GM19193 (cell line): ENCODE data around the gene COG2.

Source experiments
- POLR2A ChIP-seq: IDR thresholded peaks from 4 replicates; pipeline ENCODE4 v1.6.1; 2011; ENCODE audit not compliant: insufficient read depth, insufficient read length; ENCODE audit errors: extremely low read depth

The COG2 gene

GRCh38 chr1:230706020-230706699 is 63.9 kb downstream of the COG2 start:
- TF ChIP-seq POLR2A, result no peak

- TF ChIP-seq POLR2A, result no peak
Observed at GRCh38 chr1:230706887-230707731, 64.8 kb downstream of the COG2 start.

- TF ChIP-seq POLR2A, result no peak
Observed at GRCh38 chr1:230707732-230708630, 65.7 kb downstream of the COG2 start.

GRCh38 chr1:230708631-230709580 is 66.6 kb downstream of the COG2 start:
- TF ChIP-seq POLR2A, result no peak

- no peak for TF ChIP-seq POLR2A
Observed at GRCh38 chr1:230709619-230710542, 67.6 kb downstream of the COG2 start.

- TF ChIP-seq POLR2A, result no peak
Observed at GRCh38 chr1:230710543-230710904, 68.2 kb downstream of the COG2 start.

- no peak for TF ChIP-seq POLR2A
Observed at GRCh38 chr1:230711245-230711644, 69.0 kb downstream of the COG2 start.

GRCh38 chr1:230712470-230712942 is 70.2 kb downstream of the COG2 start:
- no peak for TF ChIP-seq POLR2A

GRCh38 chr1:230713138-230713537 is 70.9 kb downstream of the COG2 start:
- TF ChIP-seq POLR2A, result no peak

- TF ChIP-seq POLR2A, result no peak
Observed at GRCh38 chr1:230713547-230713914, 71.2 kb downstream of the COG2 start.

GRCh38 chr1:230713915-230714764 is 71.9 kb downstream of the COG2 start, which contains the start of gene AGT:
AGT (minus strand) TSS chr1:230714122; CDS start chr1:230710823, 3,299 bp downstream.
- no peak for TF ChIP-seq POLR2A

- TF ChIP-seq POLR2A, result no peak
Observed at GRCh38 chr1:230715510-230715909, 73.2 kb downstream of the COG2 start.
